Left ventricle myocardium inferior (tissue), 1 donor: ENCODE results near the gene AKR1B1. TPM values are rescaled to one million over a fixed set of nuclear protein-coding genes. Genes with fewer than 3 reads are reported as not detected.

Experiments
- DNase-seq: peaks from one replicate; pipeline ENCODE4 v3.0.0-alpha.2; 2020
- H3K27ac ChIP-seq: fragments of 200-600 bp; replicated peaks from 2 replicates; pipeline ENCODE4 v1.8.0; 2021
- H3K27me3 ChIP-seq: fragments of 200-600 bp; 2 replicates; pipeline ENCODE4 v1.8.0; 2021; ENCODE audit warnings: low read depth
- H3K36me3 ChIP-seq: fragments of 200-600 bp; 2 replicates; pipeline ENCODE4 v1.8.0; 2021
- H3K4me1 ChIP-seq: fragments of 200-600 bp; 2 replicates; pipeline ENCODE4 v1.8.0; 2021
- H3K4me3 ChIP-seq: fragments of 200-600 bp; 2 replicates; pipeline ENCODE4 v1.8.0; 2021; ENCODE audit warnings: mild to moderate bottlenecking, moderate library complexity
- H3K9me3 ChIP-seq: fragments of 200-600 bp; replicated peaks from 2 replicates; pipeline ENCODE4 v1.8.0; 2021
- intact Hi-C: fragments of 100-400 bp; cut with micrococcal nuclease; formaldehyde crosslinking; loops from one replicate; pipeline ENCODE4 v1.11.0; 2022
- total RNA-seq: library from RNA; stranded (reverse); fragmentation: NEBNext Ultra II Directional; extraction: Animal tissue kit (Norgen Biotek cat#: 25700); gene quantifications from one replicate; pipeline ENCODE4 v1.2.1, GENCODE V29; 2021
- TF ChIP-seq, protein P1 (sequence below): fragments of 200-600 bp; IDR thresholded peaks from 2 replicates; pipeline ENCODE4 v1.8.0; 2021; ENCODE audit warnings: antibody characterized with exemption, mild to moderate bottlenecking, borderline replicate concordance
- donor health status: DM: no; HTN: yes; CAD: no; lungs with severe emphysema.

The AKR1B1 gene
- total RNA-seq, 1 donor from 2014 or later = 280 TPM

DNA sequence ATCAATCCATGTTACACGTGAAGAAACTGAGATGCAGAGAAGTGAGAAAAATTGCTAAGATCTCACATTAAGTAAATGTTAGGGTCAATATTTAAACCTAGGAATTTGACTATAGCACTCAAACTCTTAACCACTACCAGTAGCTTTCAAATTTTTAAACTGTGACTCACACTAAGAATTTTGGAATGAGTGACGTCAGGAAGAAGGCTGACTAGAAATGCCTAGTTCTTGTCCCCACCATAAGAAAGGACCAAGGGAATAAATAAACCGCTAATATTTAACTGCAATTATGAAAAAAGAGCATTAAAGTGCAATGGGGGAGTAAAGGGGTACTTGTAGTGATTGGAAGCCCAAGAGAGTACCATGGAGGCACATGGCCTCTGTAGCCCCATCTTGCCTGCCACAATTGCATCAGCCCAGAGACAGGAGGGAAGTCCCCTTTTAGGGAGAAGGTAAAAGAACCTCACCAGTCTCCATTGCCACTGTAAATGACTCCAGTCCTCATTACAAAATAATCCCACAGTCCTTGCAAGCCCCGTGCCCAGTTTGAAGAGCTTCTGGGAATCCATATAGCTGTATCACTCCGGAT lies 3.5 kb upstream of the AKR1B1 start:
- intact Hi-C loops = no loop called here
- Histone ChIP-seq H3K4me3 (no peak overlapping the region), H3K4me1 (peaks cover 21% of the 10 kb centered on the region), H3K27me3 (no peaks in the 10 kb centered on the region), H3K27ac (no peak overlapping the region), H3K36me3 (peaks cover 1% of the 10 kb centered on the region), H3K9me3 (peaks cover 26% of the 10 kb centered on the region)
- TF ChIP-seq, protein P1, sequence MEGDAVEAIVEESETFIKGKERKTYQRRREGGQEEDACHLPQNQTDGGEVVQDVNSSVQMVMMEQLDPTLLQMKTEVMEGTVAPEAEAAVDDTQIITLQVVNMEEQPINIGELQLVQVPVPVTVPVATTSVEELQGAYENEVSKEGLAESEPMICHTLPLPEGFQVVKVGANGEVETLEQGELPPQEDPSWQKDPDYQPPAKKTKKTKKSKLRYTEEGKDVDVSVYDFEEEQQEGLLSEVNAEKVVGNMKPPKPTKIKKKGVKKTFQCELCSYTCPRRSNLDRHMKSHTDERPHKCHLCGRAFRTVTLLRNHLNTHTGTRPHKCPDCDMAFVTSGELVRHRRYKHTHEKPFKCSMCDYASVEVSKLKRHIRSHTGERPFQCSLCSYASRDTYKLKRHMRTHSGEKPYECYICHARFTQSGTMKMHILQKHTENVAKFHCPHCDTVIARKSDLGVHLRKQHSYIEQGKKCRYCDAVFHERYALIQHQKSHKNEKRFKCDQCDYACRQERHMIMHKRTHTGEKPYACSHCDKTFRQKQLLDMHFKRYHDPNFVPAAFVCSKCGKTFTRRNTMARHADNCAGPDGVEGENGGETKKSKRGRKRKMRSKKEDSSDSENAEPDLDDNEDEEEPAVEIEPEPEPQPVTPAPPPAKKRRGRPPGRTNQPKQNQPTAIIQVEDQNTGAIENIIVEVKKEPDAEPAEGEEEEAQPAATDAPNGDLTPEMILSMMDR = no peak
- DNase-seq = no peak

DNA sequence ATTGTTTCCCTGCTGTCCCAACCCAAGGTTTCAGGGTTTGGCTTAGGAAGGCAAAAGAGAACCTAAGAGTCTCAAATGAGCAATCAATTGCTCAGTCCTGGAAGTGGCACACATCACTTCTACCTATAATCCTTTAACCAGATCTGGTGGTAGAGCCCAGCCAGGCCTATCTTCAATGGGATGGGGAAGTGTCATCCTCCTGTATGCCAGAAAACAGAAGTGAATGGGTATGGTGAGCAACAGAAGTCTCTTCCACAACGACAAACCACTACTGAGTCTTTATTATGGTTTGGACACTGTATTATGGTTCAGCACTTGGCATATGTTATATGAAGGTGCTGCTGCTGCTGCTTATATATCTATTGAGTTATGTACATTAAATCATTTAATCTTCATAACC lies 3.0 kb upstream of the AKR1B1 start:
- Histone ChIP-seq H3K36me3 (peaks cover 5% of the 10 kb centered on the region), H3K27me3 (no peaks in the 10 kb centered on the region), H3K27ac (no peak overlapping the region), H3K4me3 (no peak overlapping the region), H3K4me1 (peaks cover 25% of the 10 kb centered on the region), H3K9me3 (peaks cover 26% of the 10 kb centered on the region)
- TF ChIP-seq, protein P1 = no peak
- DNase-seq = no peak
- intact Hi-C loops = no loop called here

DNA sequence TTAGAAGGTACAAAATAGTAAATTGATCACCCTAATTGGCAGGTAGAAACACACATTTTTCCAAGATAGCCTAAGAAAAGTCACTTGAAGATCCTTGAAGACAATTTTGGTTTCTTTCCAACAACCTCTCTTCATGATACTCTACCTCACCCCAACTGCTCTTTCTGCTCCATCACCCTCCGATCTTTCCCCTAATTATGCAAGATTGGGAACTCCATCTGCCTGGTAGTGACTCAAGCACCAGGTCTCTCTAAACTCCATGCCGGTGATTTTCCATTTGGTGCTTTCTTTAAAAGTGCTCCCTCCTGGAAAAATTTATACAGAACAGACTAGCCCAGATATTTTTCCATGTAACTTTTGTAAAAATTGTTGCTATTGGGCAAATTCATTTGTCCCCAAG lies 1.1 kb upstream of the AKR1B1 start:
- no peak for DNase-seq
- Histone ChIP-seq H3K27me3 (no peaks in the 10 kb centered on the region), H3K27ac (no peak overlapping the region), H3K36me3 (peaks cover 12% of the 10 kb centered on the region), H3K9me3 (peaks cover 11% of the 10 kb centered on the region), H3K4me1 (peaks cover 32% of the 10 kb centered on the region), H3K4me3 (no peak overlapping the region)
- intact Hi-C loops = no loop called here
- TF ChIP-seq, protein P1 = no peak

DNA sequence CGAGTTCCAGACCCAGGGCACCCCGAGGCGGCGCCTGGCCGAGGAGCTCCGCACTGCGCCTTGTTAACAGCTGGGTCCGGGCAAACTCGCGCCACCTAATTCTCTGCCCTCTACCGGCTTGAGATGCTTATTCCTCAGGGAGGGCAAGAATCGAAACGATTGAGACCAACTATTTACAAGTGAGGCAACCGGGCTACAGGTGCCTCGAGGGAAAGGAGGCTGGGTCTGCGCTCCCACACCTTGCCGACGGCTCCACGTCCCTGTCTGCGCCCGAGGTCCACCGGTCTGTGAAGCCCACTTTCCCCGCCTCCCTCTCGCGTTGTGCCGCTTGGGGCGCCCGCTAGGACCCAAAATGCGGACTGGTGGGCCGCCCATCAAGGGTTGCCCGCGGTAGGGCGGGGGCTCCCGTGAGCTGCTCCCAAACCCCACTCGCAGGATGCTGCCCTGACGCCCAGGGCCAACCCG lies 527 bp downstream of the AKR1B1 start:
- Histone ChIP-seq H3K27ac (peak overlapping the region; percentile 94), H3K36me3 (peaks cover 12% of the 10 kb centered on the region), H3K27me3 (no peaks in the 10 kb centered on the region), H3K4me3 (peak overlapping the region; percentile 99), H3K9me3 (no peaks in the 10 kb centered on the region), H3K4me1 (peaks cover 48% of the 10 kb centered on the region)
- DNase-seq = peak; percentile 42
- TF ChIP-seq, protein P1 = peak; percentile 40
- intact Hi-C loops = no loop called here

DNA sequence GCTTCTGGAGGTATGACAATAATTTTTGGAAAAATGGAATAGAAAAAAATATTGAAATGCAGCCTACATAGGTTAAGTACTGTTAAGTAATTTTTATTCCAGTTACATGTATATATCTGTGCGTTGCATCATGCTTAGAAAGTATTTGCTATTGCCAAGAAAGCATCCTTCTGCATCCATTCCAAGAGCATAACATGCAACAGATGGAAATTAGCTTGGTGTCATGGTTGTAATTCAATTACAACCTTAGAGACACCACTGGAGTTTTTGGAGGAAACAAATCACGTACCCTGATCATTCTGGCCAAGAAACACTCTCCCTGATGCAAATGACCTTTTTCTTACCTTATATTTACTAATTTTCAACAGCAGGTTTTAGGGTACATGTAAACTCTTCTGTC lies 1.7 kb downstream of the AKR1B1 start:
- Histone ChIP-seq H3K27me3 (no peaks in the 10 kb centered on the region), H3K36me3 (peaks cover 12% of the 10 kb centered on the region), H3K4me1 (peaks cover 60% of the 10 kb centered on the region), H3K4me3 (peak overlapping the region; percentile 99), H3K27ac (peak overlapping the region; percentile 94), H3K9me3 (no peaks in the 10 kb centered on the region)
- DNase-seq = no peak
- TF ChIP-seq, protein P1 = no peak
- intact Hi-C loops = no loop called here
